K562 (cell line): ENCODE data around the gene ACHE. TPM values are rescaled to one million over a fixed set of nuclear protein-coding genes. Genes with fewer than 3 reads are reported as not detected.

Experiments used
- DACH1 ChIP-seq: fragments of 450-650 bp; IDR thresholded peaks from 2 replicates; pipeline ENCODE4 v1.6.1; 2018; ENCODE audit not compliant: partially characterized antibody
- EGR1 ChIP-seq: fragments of 450-650 bp; conservative IDR thresholded peaks from 2 replicates; pipeline ENCODE4 v1.6.1; 2017; ENCODE audit warnings: mild to moderate bottlenecking
- ETV1 ChIP-seq: fragments of 450-650 bp; conservative IDR thresholded peaks from 2 replicates; pipeline ENCODE4 v1.6.1; 2016; ENCODE audit warnings: missing genetic modification characterization, control low read depth, low read depth, missing compliant biosample characterization
- FOXA1 ChIP-seq: fragments of 450-650 bp; IDR thresholded peaks from 2 replicates; pipeline ENCODE4 v1.6.1; 2016; ENCODE audit warnings: mild to moderate bottlenecking, borderline replicate concordance
- GABPA ChIP-seq: fragments of 200-800 bp; sonication (Bioruptor generic); conservative IDR thresholded peaks from 2 replicates; pipeline ENCODE4 v1.6.1; 2016; ENCODE audit warnings: low read depth, missing genetic modification characterization, missing compliant biosample characterization
- GTF2A2 ChIP-seq: IDR thresholded peaks from 2 replicates; pipeline ENCODE4 v1.6.1; 2016; ENCODE audit warnings: mild to moderate bottlenecking, missing genetic modification characterization, missing compliant biosample characterization
- GTF2F1 ChIP-seq: IDR thresholded peaks from 2 replicates; pipeline ENCODE4 v1.6.1; 2011; ENCODE audit warnings: low read depth, low read length, improper control_type of control experiment
- HIVEP1 ChIP-seq: fragments of 250-450 bp; sonication (Bioruptor Pico); IDR thresholded peaks from 2 replicates; pipeline ENCODE4 v1.4.0; 2020; ENCODE audit warnings: mild to moderate bottlenecking
- KDM5B ChIP-seq: fragments of 200-600 bp; sonication (generic); IDR thresholded peaks from 2 replicates; pipeline ENCODE4 v1.6.1; 2012; ENCODE audit warnings: low read depth, mild to moderate bottlenecking, moderate library complexity, low read length, control low read depth, inconsistent platforms; ENCODE audit not compliant: insufficient replicate concordance
- KHSRP ChIP-seq: fragments of 450-650 bp; IDR thresholded peaks from 2 replicates; pipeline ENCODE4 v1.6.1; 2017
- MCM2 ChIP-seq: fragments of 450-650 bp; IDR thresholded peaks from 2 replicates; pipeline ENCODE4 v1.6.1; 2017; ENCODE audit warnings: low read depth, mild to moderate bottlenecking
- MEF2A ChIP-seq: IDR thresholded peaks from 2 replicates; pipeline ENCODE4 v1.6.1; 2011; ENCODE audit warnings: low read depth, mild to moderate bottlenecking, low read length, moderate library complexity; ENCODE audit not compliant: control insufficient read depth
- MEF2D ChIP-seq: conservative IDR thresholded peaks from 2 replicates; pipeline ENCODE4 v1.6.1; 2016; ENCODE audit warnings: low read depth, missing genetic modification characterization, missing compliant biosample characterization
- POLR2H ChIP-seq: IDR thresholded peaks from 2 replicates; pipeline ENCODE4 v1.6.1; 2016; ENCODE audit warnings: missing genetic modification characterization, low read depth, mild to moderate bottlenecking, control low read depth, missing compliant biosample characterization, moderate library complexity
- SAFB ChIP-seq: fragments of 200-400 bp; formaldehyde crosslinking; IDR thresholded peaks from 2 replicates; pipeline ENCODE4 v1.6.1; 2017; ENCODE audit warnings: low read depth, low read length, borderline replicate concordance
- ZKSCAN3 ChIP-seq: fragments of 250-450 bp; sonication (Bioruptor Pico); IDR thresholded peaks from 2 replicates; pipeline ENCODE4 v1.4.0; 2020
- ZNF436 ChIP-seq: fragments of 250-450, 450-650 bp; sonication (Bioruptor Pico); formaldehyde crosslinking; IDR thresholded peaks from 2 replicates; pipeline ENCODE4 v1.7.0; 2020; ENCODE audit warnings: mild to moderate bottlenecking
- polyA plus RNA-seq, 8 experiments: library from polyadenylated mRNA; depleted of rRNA in 4 of 8; stranded (reverse) in 5 of 8; unstranded in 3 of 8; fragments of >200 nt; fragmentation: Nextera tagmentation in 2 of 8; fragmentation: Illumina TruSeq in 1 of 8; extraction: Ambion mirVana in 2 of 8; extraction: Trizol in 1 of 8; gene quantifications; 2 replicates each; pipeline versions ENCODE4 v1.2.1 to v1.2.3, GENCODE V29; 2011 to 2014; ENCODE audit warnings: inconsistent platforms in 1 of 8, missing spikeins in 1 of 8
- total RNA-seq, 7 experiments: library from RNA; depleted of rRNA in 6 of 7; stranded (reverse); fragments of >200 nt in 6 of 7; fragmentation: Illumina TruSeq in 2 of 7; extraction: Trizol in 2 of 7; gene quantifications; 2 replicates each; pipeline versions ENCODE4 v1.2.1 to v1.2.3, GENCODE V29; 2011 to 2021; ENCODE audit warnings: low replicate concordance in 1 of 7
- TF ChIP-seq, protein P1 (sequence below), 3 experiments: fragments of 200-800 bp in 1 of 3; sonication (Bioruptor generic) in 1 of 3; sonication (generic) in 1 of 3; formaldehyde crosslinking in 1 of 3; IDR thresholded peaks; 2 replicates each; pipeline versions ENCODE4 v1.6.1 to v1.8.0; 2016 to 2022; ENCODE audit warnings: mild to moderate bottlenecking in 2 of 3, missing compliant biosample characterization in 2 of 3, missing genetic modification characterization in 2 of 3, missing genetic modification reagents in 1 of 3
- TF ChIP-seq, protein P2 (sequence below): fragments of 150-350 bp; IDR thresholded peaks from 2 replicates; pipeline ENCODE4 v1.6.1; 2014; ENCODE audit warnings: low read depth, mild to moderate bottlenecking, low read length, borderline replicate concordance
- TF ChIP-seq, protein P3 (sequence below): fragments of 250-450 bp; sonication (Bioruptor Pico); IDR thresholded peaks from 2 replicates; pipeline ENCODE4 v1.5.0; 2021
- TF ChIP-seq, protein P4 (sequence below): fragments of 250-450 bp; sonication (Bioruptor Pico); IDR thresholded peaks from 2 replicates; pipeline ENCODE4 v1.8.0; 2021; ENCODE audit warnings: mild to moderate bottlenecking, moderate library complexity

ACHE gene
- total and polyA plus RNA-seq, 9 of the 15 experiments (the other 6 are each of a cell fraction or from before 2014, with no cell fraction given) = 0.04 to 8.8 (median 1.9) TPM

DNA sequence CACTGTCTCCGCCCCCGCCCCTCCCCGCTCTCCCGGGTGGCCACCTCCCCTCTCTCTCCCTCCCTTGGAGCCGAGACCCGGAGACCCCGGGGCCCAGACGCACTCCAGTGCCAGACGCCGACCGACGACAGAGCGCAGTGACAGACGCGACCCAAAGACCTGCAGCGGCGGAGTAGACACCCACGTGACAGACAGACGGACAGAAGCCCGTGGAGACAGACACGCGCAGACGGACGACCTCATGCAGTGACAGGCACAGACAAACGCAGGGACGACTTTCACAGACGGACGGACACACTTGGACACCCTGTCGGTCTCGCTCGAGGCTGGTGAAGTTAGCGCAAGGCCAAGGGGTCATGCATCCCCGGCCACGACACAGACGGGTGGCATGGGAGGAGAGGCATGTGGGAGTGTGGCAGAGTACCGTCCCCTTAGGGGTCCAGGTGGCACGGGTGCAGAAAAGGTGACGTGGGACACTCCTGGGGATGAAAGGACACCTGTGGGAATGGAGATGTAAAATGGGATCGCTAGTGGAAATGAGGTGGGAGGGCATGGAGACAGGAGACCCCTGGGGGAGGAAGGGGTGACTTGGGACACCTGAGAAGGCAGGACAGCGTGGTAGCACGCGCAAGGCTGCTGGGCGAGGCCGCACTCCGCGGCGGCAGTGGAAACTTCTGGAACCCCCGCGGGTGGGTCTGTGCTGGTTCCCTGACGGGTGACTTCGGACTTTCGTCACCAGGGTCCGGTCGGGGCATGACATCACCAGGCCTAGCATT is 456 bp upstream of the ACHE start (continued):
- TF ChIP-seq MEF2A (no peak), GABPA (tag) (no peak), EGR1 (no peak; the same call in 1 of the 2 replicates), GTF2F1 (0 out of 2 replicates have a peak, but pooled peaks have one; percentile 29), POLR2H (tag) (no peak), ETV1 (tag) (no peak), FOXA1 (no peak), DACH1 (no peak), ZNF436 (no peak), GTF2A2 (tag) (no peak), KDM5B (no peak), MCM2 (no peak), SAFB (peak; percentile 87), KHSRP (no peak), HIVEP1 (CRISPR knock-in tag) (no peak), ZKSCAN3 (CRISPR knock-in tag) (no peak), MEF2D (tag) (no peak)
- TF ChIP-seq, protein P1, sequence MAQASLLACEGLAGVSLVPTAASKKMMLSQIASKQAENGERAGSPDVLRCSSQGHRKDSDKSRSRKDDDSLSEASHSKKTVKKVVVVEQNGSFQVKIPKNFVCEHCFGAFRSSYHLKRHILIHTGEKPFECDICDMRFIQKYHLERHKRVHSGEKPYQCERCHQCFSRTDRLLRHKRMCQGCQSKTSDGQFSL (CRISPR knock-in tag; IDR thresholded peaks at IDR 0.05) = peak; percentile 52; the same call in 1 of the 2 replicates
- TF ChIP-seq, protein P1 (tag; IDR thresholded peaks at IDR 0.05) = no peak
- TF ChIP-seq, protein P2, sequence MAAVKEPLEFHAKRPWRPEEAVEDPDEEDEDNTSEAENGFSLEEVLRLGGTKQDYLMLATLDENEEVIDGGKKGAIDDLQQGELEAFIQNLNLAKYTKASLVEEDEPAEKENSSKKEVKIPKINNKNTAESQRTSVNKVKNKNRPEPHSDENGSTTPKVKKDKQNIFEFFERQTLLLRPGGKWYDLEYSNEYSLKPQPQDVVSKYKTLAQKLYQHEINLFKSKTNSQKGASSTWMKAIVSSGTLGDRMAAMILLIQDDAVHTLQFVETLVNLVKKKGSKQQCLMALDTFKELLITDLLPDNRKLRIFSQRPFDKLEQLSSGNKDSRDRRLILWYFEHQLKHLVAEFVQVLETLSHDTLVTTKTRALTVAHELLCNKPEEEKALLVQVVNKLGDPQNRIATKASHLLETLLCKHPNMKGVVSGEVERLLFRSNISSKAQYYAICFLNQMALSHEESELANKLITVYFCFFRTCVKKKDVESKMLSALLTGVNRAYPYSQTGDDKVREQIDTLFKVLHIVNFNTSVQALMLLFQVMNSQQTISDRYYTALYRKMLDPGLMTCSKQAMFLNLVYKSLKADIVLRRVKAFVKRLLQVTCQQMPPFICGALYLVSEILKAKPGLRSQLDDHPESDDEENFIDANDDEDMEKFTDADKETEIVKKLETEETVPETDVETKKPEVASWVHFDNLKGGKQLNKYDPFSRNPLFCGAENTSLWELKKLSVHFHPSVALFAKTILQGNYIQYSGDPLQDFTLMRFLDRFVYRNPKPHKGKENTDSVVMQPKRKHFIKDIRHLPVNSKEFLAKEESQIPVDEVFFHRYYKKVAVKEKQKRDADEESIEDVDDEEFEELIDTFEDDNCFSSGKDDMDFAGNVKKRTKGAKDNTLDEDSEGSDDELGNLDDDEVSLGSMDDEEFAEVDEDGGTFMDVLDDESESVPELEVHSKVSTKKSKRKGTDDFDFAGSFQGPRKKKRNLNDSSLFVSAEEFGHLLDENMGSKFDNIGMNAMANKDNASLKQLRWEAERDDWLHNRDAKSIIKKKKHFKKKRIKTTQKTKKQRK = no peak
- TF ChIP-seq, protein P3, sequence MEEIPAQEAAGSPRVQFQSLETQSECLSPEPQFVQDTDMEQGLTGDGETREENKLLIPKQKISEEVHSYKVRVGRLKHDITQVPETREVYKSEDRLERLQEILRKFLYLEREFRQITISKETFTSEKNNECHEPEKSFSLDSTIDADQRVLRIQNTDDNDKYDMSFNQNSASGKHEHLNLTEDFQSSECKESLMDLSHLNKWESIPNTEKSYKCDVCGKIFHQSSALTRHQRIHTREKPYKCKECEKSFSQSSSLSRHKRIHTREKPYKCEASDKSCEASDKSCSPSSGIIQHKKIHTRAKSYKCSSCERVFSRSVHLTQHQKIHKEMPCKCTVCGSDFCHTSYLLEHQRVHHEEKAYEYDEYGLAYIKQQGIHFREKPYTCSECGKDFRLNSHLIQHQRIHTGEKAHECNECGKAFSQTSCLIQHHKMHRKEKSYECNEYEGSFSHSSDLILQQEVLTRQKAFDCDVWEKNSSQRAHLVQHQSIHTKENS (CRISPR knock-in tag) = no peak
- TF ChIP-seq, protein P4, sequence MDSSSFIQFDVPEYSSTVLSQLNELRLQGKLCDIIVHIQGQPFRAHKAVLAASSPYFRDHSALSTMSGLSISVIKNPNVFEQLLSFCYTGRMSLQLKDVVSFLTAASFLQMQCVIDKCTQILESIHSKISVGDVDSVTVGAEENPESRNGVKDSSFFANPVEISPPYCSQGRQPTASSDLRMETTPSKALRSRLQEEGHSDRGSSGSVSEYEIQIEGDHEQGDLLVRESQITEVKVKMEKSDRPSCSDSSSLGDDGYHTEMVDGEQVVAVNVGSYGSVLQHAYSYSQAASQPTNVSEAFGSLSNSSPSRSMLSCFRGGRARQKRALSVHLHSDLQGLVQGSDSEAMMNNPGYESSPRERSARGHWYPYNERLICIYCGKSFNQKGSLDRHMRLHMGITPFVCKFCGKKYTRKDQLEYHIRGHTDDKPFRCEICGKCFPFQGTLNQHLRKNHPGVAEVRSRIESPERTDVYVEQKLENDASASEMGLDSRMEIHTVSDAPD = no peak
